ENCODE measurements around the gene RALGAPA2. TPM values are rescaled to one million over a fixed set of nuclear protein-coding genes. Genes with fewer than 3 reads are reported as not detected.

RALGAPA2 gene
- total RNA-seq, 1 experiment from 2014 or later: 13.4 TPM

GRCh38 chr20:20743511-20744169, 31.2 kb upstream of the RALGAPA2 start:
- ChIA-PET CTCF (interaction anchor here (0.5 kb wide), 1 partner anchor 149 kb away, joined by 4 read pairs; no protein-coding TSS in a partner anchor), POLR2A (no interaction called here)
- in situ Hi-C loops (cut with HindIII; ENCODE audit: low pct_unique_long_range_greater_than_20kb, low sequenced_read_pairs) (no loop called here), intact Hi-C loops (cut with micrococcal nuclease; ENCODE audit: unreplicated experiment) (no loop called here)
- no peaks in the 10 kb centered on the region for H3K36me3 ChIP-seq (ENCODE audit: control insufficient read depth, insufficient read depth, low read length)
- H3K27me3 ChIP-seq (ENCODE audit: control insufficient read depth, insufficient read depth, low read length): no peaks in the 10 kb centered on the region
- H3K4me1 ChIP-seq (ENCODE audit: control insufficient read depth, insufficient read depth, low read length): no peaks in the 10 kb centered on the region
- no peaks in the 10 kb centered on the region for H3K9me3 ChIP-seq (ENCODE audit: control insufficient read depth, insufficient read depth, low read depth, low read length)
- no TSS peak for BruUV-seq (replicated peaks)
- ATAC-seq (no peak), DNase-seq (ENCODE audit: low read depth, low spot score) (no peak)
- no peak for TF ChIP-seq TCF7L2 (IDR thresholded peaks at IDR 0.05; ENCODE audit: low read depth, low read length)
- TF ChIP-seq POLR2AphosphoS5 (IDR thresholded peaks at IDR 0.05; ENCODE audit: low read depth, low read length): no peak
- no peak for TF ChIP-seq SIN3A (IDR thresholded peaks at IDR 0.05; ENCODE audit: borderline replicate concordance, insufficient read depth, low read depth, low read length)
- TF ChIP-seq CTCF (IDR thresholded peaks at IDR 0.05): no peak
- TF ChIP-seq REST (IDR thresholded peaks at IDR 0.05; ENCODE audit: insufficient read depth in 1 of 2, low read depth in 2 of 2, low read length in 1 of 2): no peak
- no peak overlapping the region for H3K27ac ChIP-seq (ENCODE audit: low read length)
- H3K4me3 ChIP-seq (ENCODE audit: low read depth in 2 of 2, low read length in 2 of 2): no peak overlapping the region

GRCh38 chr20:20741087-20742045, 28.9 kb upstream of the RALGAPA2 start:
- intact Hi-C loops (cut with micrococcal nuclease; ENCODE audit: unreplicated experiment): no loop called here

More at GRCh38 chr20:20741087-20742045, 28.9 kb upstream of the RALGAPA2 start:
- H3K27me3 ChIP-seq (ENCODE audit: control insufficient read depth, insufficient read depth, low read length): no peaks in the 10 kb centered on the region
- H3K27ac ChIP-seq (ENCODE audit: low read length): no peak overlapping the region
- H3K4me1 ChIP-seq (ENCODE audit: control insufficient read depth, insufficient read depth, low read length): no peaks in the 10 kb centered on the region
- CTCF ChIA-PET: no interaction called here
- BruUV-seq (replicated peaks): no TSS peak
- H3K36me3 ChIP-seq (ENCODE audit: control insufficient read depth, insufficient read depth, low read length): no peaks in the 10 kb centered on the region
- no peak for TF ChIP-seq CTCF (IDR thresholded peaks at IDR 0.05)
- no peak for TF ChIP-seq TCF7L2 (IDR thresholded peaks at IDR 0.05; ENCODE audit: low read depth, low read length)
- no peak for TF ChIP-seq SIN3A (IDR thresholded peaks at IDR 0.05; ENCODE audit: borderline replicate concordance, insufficient read depth, low read depth, low read length)
- DNase-seq (ENCODE audit: low read depth, low spot score): no peak
- POLR2A ChIA-PET: interaction anchor here (0.5 kb wide), 1 partner anchor 742 kb away, joined by 3 read pairs; no protein-coding TSS in a partner anchor
- H3K9me3 ChIP-seq (ENCODE audit: control insufficient read depth, insufficient read depth, low read depth, low read length): no peaks in the 10 kb centered on the region
- H3K4me3 ChIP-seq (ENCODE audit: low read depth in 2 of 2, low read length in 2 of 2): no peak overlapping the region
- in situ Hi-C loops (cut with HindIII; ENCODE audit: low pct_unique_long_range_greater_than_20kb, low sequenced_read_pairs): no loop called here
- ATAC-seq: no peak

All from Panc1 (cell line).